HG03457 (cell line): ENCODE data around the gene GINS2.

Experiments used
- ATAC-seq: cut with Tn5 transposase; IDR thresholded peaks from one replicate; pipeline ENCODE4 v1.9.1; 2021; ENCODE audit warnings: moderate number of reproducible peaks; ENCODE audit not compliant: unreplicated experiment

GINS2 gene

GRCh38 chr16:85643631-85644030 lies 45.1 kb downstream of the GINS2 start:
- ATAC-seq: no peak

- ATAC-seq: no peak
Observed at GRCh38 chr16:85642762-85643358, 45.9 kb downstream of the GINS2 start.

- no peak for ATAC-seq
Observed at GRCh38 chr16:85641776-85642176, 47.0 kb downstream of the GINS2 start.

GRCh38 chr16:85641305-85641704 lies 47.4 kb downstream of the GINS2 start:
- no peak for ATAC-seq

GRCh38 chr16:85640585-85640984 lies 48.2 kb downstream of the GINS2 start:
- no peak for ATAC-seq

GRCh38 chr16:85640254-85640558 lies 48.5 kb downstream of the GINS2 start:
- no peak for ATAC-seq

GRCh38 chr16:85639529-85640253 lies 49.1 kb downstream of the GINS2 start:
- ATAC-seq: no peak

GRCh38 chr16:85638695-85639409 lies 49.9 kb downstream of the GINS2 start:
- ATAC-seq: no peak

- no peak for ATAC-seq
Observed at GRCh38 chr16:85637808-85638647, 50.7 kb downstream of the GINS2 start.

GRCh38 chr16:85637061-85637807 lies 51.5 kb downstream of the GINS2 start:
- ATAC-seq: no peak

- ATAC-seq: no peak
Observed at GRCh38 chr16:85636234-85636812, 52.4 kb downstream of the GINS2 start.

- ATAC-seq: no peak
Observed at GRCh38 chr16:85635545-85636140, 53.1 kb downstream of the GINS2 start.

GRCh38 chr16:85634747-85635544 lies 53.8 kb downstream of the GINS2 start:
- no peak for ATAC-seq

GRCh38 chr16:85633888-85634287 lies 54.9 kb downstream of the GINS2 start:
- ATAC-seq: no peak

- ATAC-seq: no peak
Observed at GRCh38 chr16:85633438-85633743, 55.4 kb downstream of the GINS2 start.

- no peak for ATAC-seq
Observed at GRCh38 chr16:85632709-85633437, 55.9 kb downstream of the GINS2 start.

GRCh38 chr16:85631802-85632393 lies 56.9 kb downstream of the GINS2 start:
- ATAC-seq: no peak

GRCh38 chr16:85631230-85631629 lies 57.5 kb downstream of the GINS2 start:
- ATAC-seq: no peak
